ENCODE results near the gene PCK2.

The PCK2 gene

GRCh38 chr14:24122416-24122815 is 28.3 kb downstream of the PCK2 start:
- Histone ChIP-seq H3K4me2 (no peak overlapping the region), H4K20me1 (no peaks in the 10 kb centered on the region; a peak in 1 of 22 replicates), H3K9ac (no peak overlapping the region), H3K27me3 (no peaks in the 10 kb centered on the region), H3K4me3 (no peak overlapping the region), H3K36me3 (peaks cover 65 to 78% (median 75%) of the 10 kb centered on the region in 11 experiments), H3K4me1 (peaks cover 2 to 19% (median 13%) of the 10 kb centered on the region in 10 experiments; a peak in 17 of 20 replicates), H3K9me3 (replicated peaks in 1 of 11) (no peaks in the 10 kb centered on the region), H3K27ac (no peak overlapping the region)
- no peak for TF ChIP-seq Cebpa-rat (IDR thresholded peaks at IDR 0.05)

GRCh38 chr14:24122898-24123297 is 28.8 kb downstream of the PCK2 start:
- Histone ChIP-seq H3K27me3 (no peaks in the 10 kb centered on the region), H3K4me2 (no peak overlapping the region), H3K27ac (no peak overlapping the region), H3K4me1 (peaks cover 0 to 24% (median 18%) of the 10 kb centered on the region in 10 experiments; a peak in 14 of 20 replicates), H3K9ac (no peak overlapping the region), H3K9me3 (replicated peaks in 1 of 11) (no peaks in the 10 kb centered on the region), H3K4me3 (no peak overlapping the region), H4K20me1 (no peaks in the 10 kb centered on the region), H3K36me3 (peaks cover 60 to 73% (median 70%) of the 10 kb centered on the region in 11 experiments)
- TF ChIP-seq Cebpa-rat (IDR thresholded peaks at IDR 0.05), result no peak

GRCh38 chr14:24123424-24124417 is 29.6 kb downstream of the PCK2 start:
- no peaks in the 10 kb centered on the region for H3K9me3 ChIP-seq (replicated peaks in 1 of 11)
- H3K4me2 ChIP-seq, result no peak overlapping the region
- H3K4me1 ChIP-seq, result peaks cover 0 to 31% (median 22%) of the 10 kb centered on the region in 10 experiments; a peak in 14 of 20 replicates
- no peaks in the 10 kb centered on the region for H3K27me3 ChIP-seq
- H4K20me1 ChIP-seq, result no peaks in the 10 kb centered on the region
- no peak overlapping the region for H3K4me3 ChIP-seq
- no peak overlapping the region; a peak in 1 of 22 replicates for H3K9ac ChIP-seq
- H3K36me3 ChIP-seq, result peaks cover 52 to 65% (median 62%) of the 10 kb centered on the region in 11 experiments
- no peak for TF ChIP-seq Cebpa-rat (IDR thresholded peaks at IDR 0.05)
- no peak overlapping the region for H3K27ac ChIP-seq

- Histone ChIP-seq H3K9ac (no peak overlapping the region), H3K36me3 (peaks cover 20 to 32% (median 30%) of the 10 kb centered on the region in 11 experiments), H3K4me3 (no peak overlapping the region), H3K27me3 (no peaks in the 10 kb centered on the region), H3K9me3 (replicated peaks in 1 of 11) (no peaks in the 10 kb centered on the region), H3K27ac (no peak overlapping the region), H4K20me1 (no peaks in the 10 kb centered on the region; a peak in 1 of 22 replicates), H3K4me1 (peaks cover 8 to 40% (median 29%) of the 10 kb centered on the region in 10 experiments; a peak in 18 of 20 replicates), H3K4me2 (peak overlapping the region in 6 of 11 experiments; percentile 16 to 62 (median 52); a peak in 10 of 22 replicates)
- no peak for TF ChIP-seq Cebpa-rat (IDR thresholded peaks at IDR 0.05)
Observed at GRCh38 chr14:24126939-24127338, 32.8 kb downstream of the PCK2 start.

GRCh38 chr14:24127673-24128072 is 33.6 kb downstream of the PCK2 start:
- H3K4me1 ChIP-seq, result peaks cover 8 to 40% (median 29%) of the 10 kb centered on the region in 10 experiments; a peak in 18 of 20 replicates
- no peak for TF ChIP-seq Cebpa-rat (IDR thresholded peaks at IDR 0.05)
- H3K4me3 ChIP-seq, result no peak overlapping the region

GRCh38 chr14:24129410-24129998 is 35.4 kb downstream of the PCK2 start:
- no peak for TF ChIP-seq Cebpa-rat (IDR thresholded peaks at IDR 0.05)
- H3K4me1 ChIP-seq, result peaks cover 8 to 40% (median 29%) of the 10 kb centered on the region in 10 experiments; a peak in 18 of 20 replicates

More at GRCh38 chr14:24127673-24128072, 33.6 kb downstream of the PCK2 start:
- H4K20me1 ChIP-seq, result no peaks in the 10 kb centered on the region; a peak in 1 of 22 replicates
- H3K9me3 ChIP-seq (replicated peaks in 1 of 11), result no peaks in the 10 kb centered on the region
- H3K36me3 ChIP-seq, result peaks cover 12 to 25% (median 22%) of the 10 kb centered on the region in 11 experiments
- H3K27ac ChIP-seq, result no peak overlapping the region
- H3K4me2 ChIP-seq, result peak overlapping the region in 8 of 11 experiments; percentile 16 to 62 (median 50); a peak in 15 of 22 replicates
- peak overlapping the region in 1 of 11 experiments; percentile 36; a peak in 1 of 22 replicates for H3K9ac ChIP-seq
- H3K27me3 ChIP-seq, result no peaks in the 10 kb centered on the region

GRCh38 chr14:24130380-24130716 is 36.2 kb downstream of the PCK2 start, which contains the start of gene FITM1:
TSS of gene FITM1 (plus strand) at chr14:24130659. CDS start at chr14:24131564, 905 bp downstream.
- Histone ChIP-seq H3K36me3 (no peaks in the 10 kb centered on the region; a peak in 1 of 22 replicates), H3K27ac (0 out of 22 replicates have a peak within 1 kb of the TSS, but pooled peaks of 1 of the 11 experiments have one; percentile 14), H3K9me3 (replicated peaks in 1 of 11) (no peaks in the 10 kb centered on the region), H3K27me3 (no peaks in the 10 kb centered on the region), H3K4me1 (peaks cover 11 to 43% (median 31%) of the 10 kb centered on the region in 10 experiments), H4K20me1 (no peaks in the 10 kb centered on the region; a peak in 1 of 22 replicates), H3K9ac (peak within 1 kb of the TSS in 3 of 11 experiments; percentile 4 to 21 (median 13); a peak in 1 of 22 replicates), H3K4me2 (peak within 1 kb of the TSS in 10 of 11 experiments; percentile 12 to 52 (median 28); a peak in 14 of 22 replicates), H3K4me3 (no peak within 1 kb of the TSS)
- no peak for TF ChIP-seq Cebpa-rat (IDR thresholded peaks at IDR 0.05)

More at GRCh38 chr14:24129410-24129998, 35.4 kb downstream of the PCK2 start:
- no peak overlapping the region for H3K4me3 ChIP-seq
- no peaks in the 10 kb centered on the region for H3K27me3 ChIP-seq
- H3K9me3 ChIP-seq (replicated peaks in 1 of 11), result no peaks in the 10 kb centered on the region
- H4K20me1 ChIP-seq, result no peaks in the 10 kb centered on the region; a peak in 1 of 22 replicates
- H3K36me3 ChIP-seq, result peaks cover 0 to 7% (median 4%) of the 10 kb centered on the region in 11 experiments; a peak in 12 of 22 replicates
- no peak overlapping the region for H3K4me2 ChIP-seq
- no peak overlapping the region for H3K9ac ChIP-seq
- H3K27ac ChIP-seq, result no peak overlapping the region

- Histone ChIP-seq H3K4me2 (peak overlapping the region in 10 of 11 experiments; percentile 12 to 52 (median 28); a peak in 14 of 22 replicates), H3K4me3 (no peak overlapping the region), H3K4me1 (peaks cover 14 to 41% (median 30%) of the 10 kb centered on the region in 10 experiments), H3K27me3 (no peaks in the 10 kb centered on the region), H3K9ac (peak overlapping the region in 3 of 11 experiments; percentile 4 to 21 (median 13); a peak in 1 of 22 replicates), H3K9me3 (replicated peaks in 1 of 11) (no peaks in the 10 kb centered on the region), H3K27ac (0 out of 22 replicates have a peak overlapping the region, but pooled peaks of 1 of the 11 experiments have one; percentile 14), H4K20me1 (no peaks in the 10 kb centered on the region; a peak in 1 of 22 replicates), H3K36me3 (no peaks in the 10 kb centered on the region; a peak in 1 of 22 replicates)
- TF ChIP-seq Cebpa-rat (IDR thresholded peaks at IDR 0.05), result no peak
Observed at GRCh38 chr14:24130717-24131548, 36.8 kb downstream of the PCK2 start.

Data from BLaER1 treated with 17β-estradiol and CSF1 and Interleukin-3, amounts not matched to agents 10 nM and 100 nM (cell line).